Measurements from ENCODE around the gene PLCH2.
"Not testable (repeated sequence)": the region's sequence is repeated elsewhere in the genome, so short reads cannot be mapped to it uniquely, and the experiment has no call there.

Gene PLCH2

GRCh38 chr1:2476061-2476999 is at the start of gene PLCH2:
Gene PLCH2 (plus strand): TSS chr1:2476289. CDS start chr1:2476589, 300 bp downstream.
- DNase-seq = no peak

- no peak for DNase-seq
These were observed 49.5 kb upstream of the PLCH2 start for GRCh38 chr1:2426540-2426939.

GRCh38 chr1:2427051-2427450 is 49.0 kb upstream of the PLCH2 start:
- DNase-seq = no peak

GRCh38 chr1:2427976-2428375 is 48.1 kb upstream of the PLCH2 start:
- DNase-seq = no peak

GRCh38 chr1:2428490-2428889 is 47.6 kb upstream of the PLCH2 start:
- no peak for DNase-seq

- DNase-seq = no peak
These were observed 46.1 kb upstream of the PLCH2 start for GRCh38 chr1:2429780-2430591.

- DNase-seq = no peak
These were observed 45.5 kb upstream of the PLCH2 start for GRCh38 chr1:2430592-2430973.

GRCh38 chr1:2431103-2431502 is 45.0 kb upstream of the PLCH2 start:
- no peak for DNase-seq

GRCh38 chr1:2431518-2431917 is 44.6 kb upstream of the PLCH2 start:
- DNase-seq = no peak

- no peak for DNase-seq
These were observed 43.6 kb upstream of the PLCH2 start for GRCh38 chr1:2432441-2432844.

- DNase-seq = no peak
These were observed 42.9 kb upstream of the PLCH2 start for GRCh38 chr1:2433196-2433595.

GRCh38 chr1:2433936-2434655 is 42.0 kb upstream of the PLCH2 start:
- DNase-seq = no peak

- no peak for DNase-seq
These were observed 41.0 kb upstream of the PLCH2 start for GRCh38 chr1:2435091-2435490.

GRCh38 chr1:2435746-2436355 is 40.2 kb upstream of the PLCH2 start:
- no peak for DNase-seq

- DNase-seq = no peak
These were observed 39.2 kb upstream of the PLCH2 start for GRCh38 chr1:2436876-2437275.

GRCh38 chr1:2437617-2438016 is 38.5 kb upstream of the PLCH2 start:
- DNase-seq = no peak

GRCh38 chr1:2438038-2438437 is 38.1 kb upstream of the PLCH2 start:
- DNase-seq = no peak

- no peak for DNase-seq
These were observed 37.4 kb upstream of the PLCH2 start for GRCh38 chr1:2438641-2439040.

GRCh38 chr1:2439369-2439768 is 36.7 kb upstream of the PLCH2 start:
- no peak for DNase-seq

GRCh38 chr1:2440346-2440745 is 35.7 kb upstream of the PLCH2 start:
- not testable (repeated sequence) for DNase-seq

- no peak for DNase-seq
These were observed 34.3 kb upstream of the PLCH2 start for GRCh38 chr1:2441746-2442145.

- DNase-seq = no peak
These were observed 33.4 kb upstream of the PLCH2 start for GRCh38 chr1:2442661-2443060.

Data from bone marrow (tissue), 2 donors.